Vagina (tissue), 2 donors: Measurements from ENCODE around the gene NFAT5.

Experiments used
- POLR2A ChIP-seq, 2 donors: fragments of 450-650 bp; IDR thresholded peaks; one replicate each; pipeline ENCODE4 v1.6.1; 2017; ENCODE audit warnings: antibody characterized with exemption in 2 of 2, mild to moderate bottlenecking in 2 of 2, moderate library complexity in 2 of 2
- POLR2AphosphoS5 ChIP-seq, 2 donors: sonication (generic); formaldehyde crosslinking; IDR thresholded peaks; one replicate each; pipeline ENCODE4 v1.9.0; 2017; ENCODE audit warnings: antibody characterized with exemption in 2 of 2, mild to moderate bottlenecking in 2 of 2, low read depth in 1 of 2; ENCODE audit not compliant: insufficient read depth in 1 of 2
- TF ChIP-seq, protein P1 (sequence below), 3 experiments: fragments of 450-650 bp in 2 of 3; fragments of 200-600 bp in 1 of 3; sonication (generic) in 1 of 3; IDR thresholded peaks; one replicate each; pipeline ENCODE4 v1.5.1; 2017 to 2019; ENCODE audit warnings: antibody characterized with exemption in 3 of 3, mild to moderate bottlenecking in 2 of 3, moderate library complexity in 2 of 3

DNA sequence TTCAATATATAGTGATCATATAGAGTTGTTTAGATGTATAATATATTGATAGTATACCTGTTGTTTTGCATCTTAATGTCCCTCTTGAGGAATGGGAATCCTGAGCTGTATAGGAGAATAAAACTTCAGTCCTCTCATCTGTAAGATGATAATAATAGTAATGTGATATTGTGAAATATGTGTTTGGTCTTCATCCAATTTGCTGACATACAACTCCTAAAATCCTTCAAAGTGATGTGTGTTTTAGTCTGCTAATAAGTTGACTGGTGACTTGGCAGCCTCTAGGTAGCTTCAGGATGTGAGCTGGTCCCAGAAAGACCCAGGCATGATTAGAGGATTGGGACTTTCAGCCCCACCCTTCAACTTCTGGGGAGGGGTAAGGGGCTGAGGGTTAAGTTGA is 22.8 kb upstream of the NFAT5 start:
- TF ChIP-seq, protein P1, sequence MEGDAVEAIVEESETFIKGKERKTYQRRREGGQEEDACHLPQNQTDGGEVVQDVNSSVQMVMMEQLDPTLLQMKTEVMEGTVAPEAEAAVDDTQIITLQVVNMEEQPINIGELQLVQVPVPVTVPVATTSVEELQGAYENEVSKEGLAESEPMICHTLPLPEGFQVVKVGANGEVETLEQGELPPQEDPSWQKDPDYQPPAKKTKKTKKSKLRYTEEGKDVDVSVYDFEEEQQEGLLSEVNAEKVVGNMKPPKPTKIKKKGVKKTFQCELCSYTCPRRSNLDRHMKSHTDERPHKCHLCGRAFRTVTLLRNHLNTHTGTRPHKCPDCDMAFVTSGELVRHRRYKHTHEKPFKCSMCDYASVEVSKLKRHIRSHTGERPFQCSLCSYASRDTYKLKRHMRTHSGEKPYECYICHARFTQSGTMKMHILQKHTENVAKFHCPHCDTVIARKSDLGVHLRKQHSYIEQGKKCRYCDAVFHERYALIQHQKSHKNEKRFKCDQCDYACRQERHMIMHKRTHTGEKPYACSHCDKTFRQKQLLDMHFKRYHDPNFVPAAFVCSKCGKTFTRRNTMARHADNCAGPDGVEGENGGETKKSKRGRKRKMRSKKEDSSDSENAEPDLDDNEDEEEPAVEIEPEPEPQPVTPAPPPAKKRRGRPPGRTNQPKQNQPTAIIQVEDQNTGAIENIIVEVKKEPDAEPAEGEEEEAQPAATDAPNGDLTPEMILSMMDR (IDR thresholded peaks at IDR 0.05) = no peak
- TF ChIP-seq POLR2A (IDR thresholded peaks at IDR 0.05) (no peak), POLR2AphosphoS5 (IDR thresholded peaks at IDR 0.05; ENCODE audit: insufficient read depth in 1 of 2, low read depth in 1 of 2) (no peak)
